ENCODE results near the gene SMC3. TPM values are rescaled to one million over a fixed set of nuclear protein-coding genes. Genes with fewer than 3 reads are reported as not detected.

The SMC3 gene
- total RNA-seq, 1 experiment from 2014 or later: 18.4 TPM

GRCh38 chr10:110643035-110643652, 75.6 kb downstream of the SMC3 start:
- Histone ChIP-seq H3K36me3 (ENCODE audit: low read depth, low read length) (no peaks in the 10 kb centered on the region), H2AFZ (ENCODE audit: low read length) (peak overlapping the region; percentile 75), H3K9ac (ENCODE audit: low read length) (no peak overlapping the region), H3K27ac (ENCODE audit: low read length) (no peak overlapping the region), H3K27me3 (ENCODE audit: low read length) (no peaks in the 10 kb centered on the region), H3F3A (ENCODE audit: low read length, unreplicated experiment) (no peaks in the 10 kb centered on the region), H4K20me1 (ENCODE audit: low read length) (no peaks in the 10 kb centered on the region), H3K9me2 (replicated peaks; ENCODE audit: low read length) (no peaks in the 10 kb centered on the region), H3K4me2 (ENCODE audit: low read length) (peak overlapping the region; percentile 83), H3K9me3 (ENCODE audit: low read length) (no peaks in the 10 kb centered on the region), H3K4me1 (ENCODE audit: insufficient read depth, low read length) (peaks cover 29% of the 10 kb centered on the region), H3K79me2 (ENCODE audit: low read length) (no peaks in the 10 kb centered on the region), H3K4me3 (ENCODE audit: low read length) (peak overlapping the region; percentile 75)
- ATAC-seq (no peak), DNase-seq (no peak)
- intact Hi-C loops (cut with micrococcal nuclease): no loop called here
- ChIA-PET CTCF (no interaction called here), POLR2A (ENCODE audit: unreplicated experiment) (no interaction called here)
- no peak for TF ChIP-seq EZH2 (IDR thresholded peaks at IDR 0.05; ENCODE audit: low read length, unreplicated experiment)
- no peak for TF ChIP-seq EZH2phosphoT487 (IDR thresholded peaks at IDR 0.05; ENCODE audit: borderline replicate concordance, low read length)
- TF ChIP-seq CTCF (conservative IDR thresholded peaks at IDR 0.05; ENCODE audit: low read depth, low read length): no peak
- BruUV-seq (replicated peaks): no TSS peak

- Histone ChIP-seq H2AFZ (ENCODE audit: low read length) (peak within 1 kb of the TSS; percentile 75), H3K27me3 (ENCODE audit: low read length) (no peaks in the 10 kb centered on the region), H3K36me3 (ENCODE audit: low read depth, low read length) (no peaks in the 10 kb centered on the region), H3F3A (ENCODE audit: low read length, unreplicated experiment) (no peaks in the 10 kb centered on the region), H4K20me1 (ENCODE audit: low read length) (no peaks in the 10 kb centered on the region), H3K9me2 (replicated peaks; ENCODE audit: low read length) (no peaks in the 10 kb centered on the region), H3K4me2 (ENCODE audit: low read length) (peak within 1 kb of the TSS; percentile 83), H3K9ac (ENCODE audit: low read length) (peak within 1 kb of the TSS; percentile 7; the same call in 1 of the 2 replicates), H3K4me3 (ENCODE audit: low read length) (peak within 1 kb of the TSS; percentile 75), H3K4me1 (ENCODE audit: insufficient read depth, low read length) (peaks cover 32% of the 10 kb centered on the region), H3K9me3 (ENCODE audit: low read length) (no peaks in the 10 kb centered on the region), H3K27ac (ENCODE audit: low read length) (no peak within 1 kb of the TSS), H3K79me2 (ENCODE audit: low read length) (no peaks in the 10 kb centered on the region)
- no peak for TF ChIP-seq CTCF (conservative IDR thresholded peaks at IDR 0.05; ENCODE audit: low read depth, low read length)
- no peak for TF ChIP-seq EZH2 (IDR thresholded peaks at IDR 0.05; ENCODE audit: low read length, unreplicated experiment)
- TF ChIP-seq EZH2phosphoT487 (IDR thresholded peaks at IDR 0.05; ENCODE audit: borderline replicate concordance, low read length): no peak
- intact Hi-C loops (cut with micrococcal nuclease): no loop called here
- POLR2A ChIA-PET (ENCODE audit: unreplicated experiment): interaction anchor here (0.6 to 1.0 kb wide), 3 partner anchors 9 to 339 kb away, joined by 3 to 8 read pairs (median 4); partner anchors contain the start of gene BBIP1
- DNase-seq (peak; percentile 11), ATAC-seq (peak; percentile 58)
- no TSS peak for BruUV-seq (replicated peaks)
- CTCF ChIA-PET: no interaction called here
Measured at GRCh38 chr10:110643653-110644597, 76.4 kb downstream of the SMC3 start, which contains the start of gene RBM20. Gene RBM20, plus strand, starts transcription at chr10:110644336. Its CDS starts 119 bp downstream, at chr10:110644455.
